HG02852 (cell line): ENCODE results near the gene PROM1.
A peak's percentile ranks its signal among the peaks of the same experiment; 100 is the strongest.

Experiments
- ATAC-seq: cut with Tn5 transposase; IDR thresholded peaks from one replicate; pipeline ENCODE4 v1.9.1; 2021; ENCODE audit warnings: mild to moderate bottlenecking, moderate library complexity; ENCODE audit not compliant: unreplicated experiment

PROM1 gene

DNA sequence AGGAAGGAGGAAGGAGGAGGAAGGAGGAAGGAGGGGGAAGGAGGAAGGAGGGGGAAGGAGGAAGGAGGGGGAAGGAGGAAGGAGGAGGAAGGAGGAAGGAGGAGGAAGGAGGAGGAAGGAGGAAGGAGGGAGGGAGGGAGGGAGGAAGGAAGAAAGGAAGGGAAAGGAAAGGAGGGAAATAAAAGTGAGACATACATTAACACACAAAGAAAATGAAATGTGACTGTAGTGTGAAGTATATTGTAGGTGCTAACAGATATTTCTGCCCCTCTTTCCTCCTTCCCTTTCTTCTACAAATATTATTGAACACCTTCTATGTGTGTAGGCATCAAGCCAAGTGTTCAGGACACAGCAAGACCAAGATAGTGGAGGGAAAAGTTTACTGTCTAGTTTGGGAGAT is 26.4 kb upstream of the PROM1 start:
- ATAC-seq: no peak

DNA sequence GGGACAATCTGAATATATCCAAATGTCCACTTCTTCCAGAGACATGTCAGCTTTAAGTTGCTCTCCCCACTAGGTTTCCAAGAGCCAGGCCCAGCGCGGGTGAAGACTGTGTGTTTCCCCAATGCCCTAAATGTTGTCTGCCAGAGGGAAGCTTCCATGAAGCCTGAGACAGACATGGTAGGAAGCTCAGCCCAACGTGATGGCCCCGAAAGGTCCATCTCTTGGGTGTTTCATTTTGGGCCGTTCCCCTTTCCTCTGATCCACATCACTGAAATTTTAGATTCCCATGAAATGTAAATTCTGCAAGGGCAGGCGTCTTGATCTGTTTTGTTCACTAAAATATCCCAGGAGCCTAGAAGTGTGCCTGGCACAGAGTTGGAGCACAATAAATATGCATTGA is 25.4 kb upstream of the PROM1 start:
- no peak for ATAC-seq

- no peak for ATAC-seq
These were observed 23.1 kb upstream of the PROM1 start for GRCh38 chr4:16106956-16107355.

GRCh38 chr4:16104520-16104919 is 20.7 kb upstream of the PROM1 start:
- no peak for ATAC-seq

DNA sequence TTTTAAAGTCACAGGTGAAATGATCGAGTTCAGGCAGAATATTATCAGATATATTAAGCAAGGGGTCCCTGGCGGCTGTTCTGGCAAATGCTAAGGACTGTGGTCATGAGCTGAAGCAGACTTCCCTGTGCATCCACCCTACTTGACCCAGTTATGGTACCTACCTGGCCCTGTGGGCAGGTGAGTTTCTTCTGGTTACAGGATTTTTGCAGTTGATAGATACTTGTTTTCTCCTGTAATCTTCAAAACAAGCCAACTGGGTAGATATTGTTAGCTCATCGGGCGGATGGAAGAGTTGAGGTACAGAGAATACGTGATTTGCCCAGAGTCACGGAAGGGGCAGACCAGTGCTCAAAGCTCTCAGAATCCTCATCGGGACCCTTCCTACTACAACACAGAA is 18.5 kb upstream of the PROM1 start:
- no peak for ATAC-seq

DNA sequence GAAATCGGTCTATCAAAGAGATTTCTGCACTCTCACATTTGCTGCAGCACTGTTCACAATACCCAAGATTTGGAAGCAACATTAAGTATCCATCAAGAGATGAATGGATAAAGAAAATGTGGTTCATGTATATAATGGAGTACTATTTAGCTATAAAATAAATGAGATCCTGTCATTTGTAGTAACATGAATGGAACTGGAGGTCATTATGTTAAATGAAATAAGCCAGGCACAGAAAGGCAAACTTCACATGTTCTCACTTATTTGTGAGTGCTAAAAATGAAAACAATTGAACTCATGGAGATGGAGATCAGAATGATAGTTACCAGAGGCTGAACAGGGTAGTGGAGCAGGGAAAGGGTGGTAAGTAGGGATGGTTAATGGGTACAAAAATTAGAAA is 17.0 kb upstream of the PROM1 start:
- ATAC-seq: no peak

GRCh38 chr4:16092682-16093319 is 9.0 kb upstream of the PROM1 start:
- ATAC-seq: no peak

DNA sequence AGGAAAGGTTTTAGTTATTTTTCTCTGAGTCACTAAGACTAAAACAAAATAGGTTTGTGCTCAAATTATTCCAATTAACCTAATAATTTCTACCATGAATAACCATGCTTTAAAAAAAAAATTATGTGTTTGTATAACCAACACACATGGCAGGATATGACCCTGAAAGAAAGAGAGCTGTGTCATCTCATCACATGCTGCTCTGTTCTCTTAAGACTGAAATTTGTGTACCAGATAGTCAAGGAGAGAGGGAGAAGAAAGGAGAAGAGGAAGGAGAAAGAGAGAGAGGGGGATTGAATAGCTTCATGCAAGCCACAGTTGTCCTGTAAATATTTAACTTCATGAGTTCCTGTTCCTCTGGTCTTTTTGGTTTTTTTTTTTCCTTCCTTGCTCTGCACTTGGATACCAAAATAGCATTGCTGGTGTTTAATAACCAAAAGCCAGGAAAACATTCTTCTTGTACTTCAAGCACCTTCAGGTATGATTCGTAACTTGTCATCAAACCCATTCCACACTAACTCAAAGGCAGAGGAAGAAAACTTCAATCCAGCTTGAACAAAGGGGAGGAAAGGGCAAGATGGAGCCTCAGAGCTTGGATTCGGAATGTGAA is 6.4 kb upstream of the PROM1 start:
- no peak for ATAC-seq

DNA sequence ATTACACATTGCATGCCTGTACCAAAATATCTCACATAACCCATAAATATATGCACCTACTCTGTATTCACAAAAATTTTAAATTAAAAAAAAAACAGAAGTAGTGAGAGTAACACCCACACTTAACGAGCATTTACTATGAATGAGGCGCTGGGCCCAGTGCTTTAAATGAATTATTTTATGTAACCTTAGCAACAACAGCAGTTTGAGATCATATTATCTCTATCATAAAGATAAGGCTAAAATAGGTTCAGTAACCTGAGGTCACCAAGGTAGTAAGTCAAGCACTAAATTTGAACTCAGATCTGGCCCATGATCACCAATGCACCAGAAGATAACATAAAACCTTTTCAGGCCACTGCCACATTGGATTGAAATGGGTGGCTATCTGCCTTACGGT is 5.3 kb upstream of the PROM1 start:
- ATAC-seq: no peak

GRCh38 chr4:16088601-16089000 is 4.8 kb upstream of the PROM1 start:
- ATAC-seq: no peak

- peak; percentile 73 for ATAC-seq
These were observed 2.0 kb upstream of the PROM1 start for GRCh38 chr4:16085822-16086221.

DNA sequence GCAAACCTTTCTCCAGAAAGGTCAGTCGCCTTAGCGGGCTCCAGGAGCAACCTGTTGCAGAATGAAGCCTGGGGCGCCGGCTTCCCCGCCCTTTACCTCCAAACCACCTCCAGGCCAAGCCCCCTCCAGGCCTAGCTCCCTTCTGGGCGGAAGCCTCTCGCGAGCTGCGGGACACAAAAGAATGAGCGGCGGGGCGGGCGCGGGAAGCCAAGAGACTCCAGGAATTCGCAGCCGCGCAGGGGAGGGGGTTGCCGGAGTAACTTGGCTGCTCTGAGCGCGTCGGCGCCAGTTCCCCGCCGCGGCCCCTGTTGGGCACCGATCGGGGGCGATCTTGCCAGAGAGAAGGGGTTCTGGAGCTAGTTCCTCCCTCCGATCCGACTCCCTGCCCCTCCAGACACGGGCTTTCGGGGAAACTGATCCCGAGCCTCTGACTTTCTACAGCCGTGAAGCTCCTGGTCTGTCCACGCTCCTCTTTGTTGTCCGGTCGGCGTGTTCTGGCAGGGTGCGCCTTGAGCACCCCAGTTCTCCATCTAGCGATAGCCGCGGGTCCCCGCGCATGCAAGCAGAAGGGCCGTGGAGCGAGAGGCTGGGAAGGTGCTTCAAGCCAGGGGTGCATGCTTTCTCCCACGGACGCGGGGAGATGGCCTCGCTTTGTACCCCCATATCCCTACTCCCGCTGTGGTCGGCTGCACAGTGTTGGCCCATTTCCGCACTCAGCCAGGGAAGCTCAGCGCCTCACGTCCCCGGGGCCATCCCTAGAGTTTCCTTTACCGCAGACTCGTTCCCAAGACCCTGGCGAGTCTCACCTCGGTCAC is 1.2 kb downstream of the PROM1 start:
- no peak for ATAC-seq

DNA sequence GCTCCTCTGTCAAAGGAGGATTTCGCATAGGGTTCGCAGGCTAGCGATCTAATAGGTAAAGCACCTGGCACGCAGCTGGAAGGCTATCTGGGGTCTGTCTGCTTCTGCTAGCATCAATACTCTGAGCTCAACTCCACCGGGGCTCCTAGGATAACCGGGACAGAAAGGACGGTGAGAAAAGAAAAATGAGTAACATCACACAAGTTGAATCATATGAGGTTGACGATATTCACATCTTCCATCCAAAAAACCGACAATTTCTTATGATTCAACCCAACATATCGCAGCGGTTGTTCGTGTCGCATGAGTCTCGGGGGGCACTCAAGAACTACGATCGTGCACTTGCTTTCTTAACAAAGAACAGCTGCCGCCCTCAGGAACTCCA is 1.8 kb downstream of the PROM1 start:
- ATAC-seq: no peak

GRCh38 chr4:16079046-16079445 is 4.8 kb downstream of the PROM1 start:
- peak; percentile 93 for ATAC-seq

GRCh38 chr4:16078195-16078760 is 5.5 kb downstream of the PROM1 start:
- no peak for ATAC-seq

DNA sequence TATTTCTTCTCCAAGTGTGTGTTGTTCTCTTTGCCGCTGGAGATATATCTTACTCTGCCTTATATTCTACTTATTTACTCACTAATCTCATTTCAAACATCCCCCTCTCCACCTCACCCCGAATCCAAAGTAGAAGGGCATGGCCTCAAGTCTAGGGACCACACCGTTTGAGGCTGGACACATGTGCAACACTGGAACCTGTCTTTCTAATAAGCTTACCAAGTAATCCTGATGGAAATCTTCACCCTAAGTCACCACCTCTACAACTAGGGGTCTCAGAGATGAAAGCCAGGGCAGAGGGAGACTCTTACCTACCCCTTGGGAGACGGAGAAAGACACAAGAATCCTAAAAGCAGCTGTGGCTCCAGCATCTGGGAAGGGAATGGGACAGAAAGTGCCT is 6.0 kb downstream of the PROM1 start:
- no peak for ATAC-seq

DNA sequence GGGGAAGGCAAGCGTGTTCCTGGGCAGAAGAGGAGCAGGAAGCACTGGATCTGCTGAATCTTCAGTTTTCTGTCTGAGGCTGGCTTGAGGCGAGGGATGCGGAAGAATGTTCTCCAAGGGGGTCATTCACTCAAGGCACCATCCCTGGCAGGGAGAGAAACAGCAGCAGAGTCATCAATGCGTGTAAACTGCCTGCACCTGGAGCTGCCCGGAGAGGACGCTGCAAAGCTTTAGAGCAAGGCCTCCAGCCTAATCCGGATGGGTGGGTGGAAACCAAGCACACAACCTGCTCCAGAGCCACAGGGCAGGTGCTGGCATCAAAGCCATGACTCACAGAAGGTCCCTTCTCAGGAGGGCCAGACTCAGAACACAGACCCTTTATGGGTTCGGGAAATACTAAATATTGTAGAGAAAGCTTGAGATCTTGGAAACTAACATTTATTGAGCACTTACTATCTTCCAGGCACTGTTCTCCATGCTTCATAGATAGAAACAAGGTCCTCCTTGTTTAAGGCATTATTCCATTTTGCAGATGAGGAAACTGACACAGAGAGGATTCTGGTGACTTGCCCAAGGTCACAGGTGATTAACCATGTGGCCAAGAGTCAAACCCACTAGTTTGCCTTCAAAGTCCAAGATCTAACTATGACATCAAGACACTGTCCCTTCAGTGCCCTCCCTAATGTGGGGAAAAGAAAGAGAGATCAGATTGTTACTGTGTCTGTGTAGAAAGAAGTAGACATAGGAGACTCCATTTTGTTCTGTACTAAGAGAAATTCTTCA is 7.7 kb downstream of the PROM1 start:
- no peak for ATAC-seq

GRCh38 chr4:16075061-16075460 is 8.8 kb downstream of the PROM1 start:
- ATAC-seq: no peak

DNA sequence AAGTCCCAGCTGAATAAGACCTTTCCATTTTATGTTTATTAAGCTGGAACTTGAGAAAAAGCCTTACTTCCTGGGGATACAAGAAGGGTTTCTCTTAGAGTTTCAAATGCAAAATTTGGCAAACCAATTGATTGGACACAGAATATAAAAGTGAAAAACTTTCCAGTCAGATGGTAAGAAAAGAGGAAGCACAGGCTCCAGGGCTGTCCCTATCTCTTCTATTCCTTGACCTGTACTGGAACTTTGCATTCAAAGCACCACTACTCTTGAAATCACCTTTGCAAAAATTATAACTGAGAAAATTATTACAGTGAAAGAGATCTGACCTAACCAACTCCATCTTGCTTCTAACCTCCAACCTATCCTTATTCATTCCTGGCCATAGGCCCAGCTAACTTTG is 11.7 kb downstream of the PROM1 start:
- ATAC-seq: no peak

DNA sequence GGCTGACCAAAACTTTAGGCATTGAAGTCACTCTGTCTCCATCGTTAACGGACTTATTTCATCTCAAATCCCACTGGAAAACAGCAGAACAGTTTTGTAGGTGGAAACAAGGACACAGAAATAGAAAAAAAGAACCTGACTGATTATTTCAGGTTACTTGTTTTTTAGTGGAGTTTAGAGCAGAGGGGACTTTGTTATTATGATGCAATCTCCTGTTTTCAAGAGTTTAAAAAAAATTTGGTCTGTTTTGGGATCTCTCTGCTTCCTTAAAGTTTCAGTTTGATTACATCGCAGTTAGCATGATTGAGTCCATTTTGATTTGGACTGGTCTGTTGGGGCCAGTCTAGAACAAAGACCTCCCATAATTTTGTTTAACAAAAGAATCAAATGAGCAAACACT is 13.6 kb downstream of the PROM1 start:
- no peak for ATAC-seq

DNA sequence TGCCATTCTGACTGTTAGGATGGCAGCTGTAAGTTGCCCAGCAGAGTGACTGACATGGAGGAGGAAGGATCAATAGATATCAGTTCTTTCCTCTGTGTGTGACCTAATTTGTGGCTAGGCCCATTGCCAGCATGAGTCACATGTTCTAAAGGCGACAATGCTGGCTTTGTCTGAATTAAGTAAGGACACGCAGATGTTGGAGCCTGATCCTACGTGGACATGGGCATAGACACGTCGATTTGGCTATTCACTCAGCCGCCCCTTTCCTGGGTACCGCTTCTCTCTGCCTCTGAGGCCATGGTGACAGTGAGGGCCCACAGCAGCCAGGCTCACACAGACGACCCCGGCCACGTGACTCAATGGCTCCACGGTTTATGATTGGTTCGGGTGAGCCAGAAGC is 16.3 kb downstream of the PROM1 start:
- no peak for ATAC-seq
